Right cardiac atrium (tissue), 5 donors: ENCODE measurements around the gene SH3RF2. TPM values are rescaled to one million over a fixed set of nuclear protein-coding genes. Genes with fewer than 3 reads are reported as not detected.

Experiments used
- ATAC-seq, 2 donors: fragments of 200-7000 bp; cut with Tn5 transposase; one replicate each; pipeline versions ENCODE4 v1.8.0 to v1.9.1; 2020; ENCODE audit warnings: moderate library complexity in 2 of 2, mild to moderate bottlenecking in 1 of 2
- DNase-seq, 3 donors: peaks; one replicate each; pipeline ENCODE4 v3.0.0-alpha.2; 2020
- H3K27ac ChIP-seq: one replicate; pipeline ENCODE4 v1.5.1; 2013; ENCODE audit warnings: mild to moderate bottlenecking, low read length, control low read depth, moderate library complexity
- H3K27me3 ChIP-seq: one replicate; pipeline ENCODE4 v1.6.1; 2013; ENCODE audit not compliant: control insufficient read depth, insufficient read depth
- H3K4me1 ChIP-seq: one replicate; pipeline ENCODE4 v1.6.1; 2013; ENCODE audit warnings: low read length; ENCODE audit not compliant: control insufficient read depth, insufficient read depth
- H3K4me3 ChIP-seq: one replicate; pipeline ENCODE4 v1.5.1; 2013; ENCODE audit warnings: low read length, control low read depth
- H3K9me3 ChIP-seq: one replicate; pipeline ENCODE4 v1.6.1; 2013; ENCODE audit warnings: low read length; ENCODE audit not compliant: control insufficient read depth
- WGBS: extraction: QIAGEN DNeasy Blood & Tissue Kit; methylation state at CpG from one replicate; pipeline ENCODE4 v1.1.7; 2013; 5-methylcytosine and 5-hydroxymethylcytosine counted together
- intact Hi-C, 4 donors: fragments of 100-400 bp; cut with DNase I; formaldehyde crosslinking; loops; one replicate each; pipeline versions ENCODE4 v1.11.0 to v1.14.0; 2022 to 2023
- polyA plus RNA-seq: library from polyadenylated mRNA; stranded (reverse); fragments of 200-250 nt; gene quantifications from one replicate; pipeline ENCODE4 v1.2.3, GENCODE V29; 2013
- total RNA-seq, 4 donors: library from RNA; stranded (reverse); fragmentation: NEBNext Ultra II Directional; extraction: Animal tissue kit (Norgen Biotek cat#: 25700); gene quantifications; one replicate each; pipeline ENCODE4 v1.2.1, GENCODE V29; 2021
- donor health status: healthy with polysubstance abuse.
- donor health status: DM: no; HTN: yes; CAD: no.
- donor health status: DM: no; HTN: no; CAD: no.
- donor health status: DM: no; HTN: yes; CAD: no; lungs with severe emphysema.
- donor health status: DM: yes; HTN: yes; CAD: no.

SH3RF2 gene
- total and polyA plus RNA-seq, 5 donors: 84.0 to 354 (median 151) TPM

GRCh38 chr5:145906401-145906800, 30.0 kb upstream of the SH3RF2 start:
- no peaks in the 10 kb centered on the region for H3K9me3 ChIP-seq
- intact Hi-C loops: no loop called here
- no peaks in the 10 kb centered on the region for H3K4me1 ChIP-seq
- no peak overlapping the region for H3K27ac ChIP-seq
- 69% methylated on average over 1 of the region's 1 CpG for WGBS
- DNase-seq (no peak), ATAC-seq (no peak)
- no peaks in the 10 kb centered on the region for H3K27me3 ChIP-seq
- H3K4me3 ChIP-seq: no peak overlapping the region

- no peak overlapping the region for H3K27ac ChIP-seq
- intact Hi-C loops: no loop called here
- no peak for ATAC-seq
- no peak overlapping the region for H3K4me3 ChIP-seq
- H3K4me1 ChIP-seq: no peaks in the 10 kb centered on the region
- 61% methylated on average over 3 of the region's 3 CpGs for WGBS
- H3K27me3 ChIP-seq: no peaks in the 10 kb centered on the region
- no peaks in the 10 kb centered on the region for H3K9me3 ChIP-seq
- no peak for DNase-seq
These were observed 28.0 kb upstream of the SH3RF2 start for GRCh38 chr5:145908206-145908960.

- Histone ChIP-seq H3K27ac (no peak overlapping the region), H3K4me3 (no peak overlapping the region), H3K27me3 (no peaks in the 10 kb centered on the region), H3K4me1 (no peaks in the 10 kb centered on the region), H3K9me3 (no peaks in the 10 kb centered on the region)
- intact Hi-C loops: no loop called here
- 73% methylated on average over 6 of the region's 6 CpGs for WGBS
- no peak for ATAC-seq
- no peak for DNase-seq
These were observed 25.2 kb upstream of the SH3RF2 start for GRCh38 chr5:145911164-145911563.

GRCh38 chr5:145912019-145912418, 24.4 kb upstream of the SH3RF2 start:
- Histone ChIP-seq H3K27me3 (no peaks in the 10 kb centered on the region), H3K27ac (no peak overlapping the region), H3K4me3 (no peak overlapping the region), H3K9me3 (no peaks in the 10 kb centered on the region), H3K4me1 (no peaks in the 10 kb centered on the region)
- ATAC-seq (no peak), DNase-seq (no peak)
- 81% methylated on average over 3 of the region's 3 CpGs for WGBS
- intact Hi-C loops: no loop called here

GRCh38 chr5:145912594-145912993, 23.8 kb upstream of the SH3RF2 start:
- no peak overlapping the region for H3K4me3 ChIP-seq
- intact Hi-C loops: no loop called here
- WGBS: 87% methylated on average over 5 of the region's 5 CpGs
- H3K27ac ChIP-seq: no peak overlapping the region
- DNase-seq (no peak), ATAC-seq (no peak)
- no peaks in the 10 kb centered on the region for H3K27me3 ChIP-seq
- H3K9me3 ChIP-seq: no peaks in the 10 kb centered on the region
- H3K4me1 ChIP-seq: no peaks in the 10 kb centered on the region

- Histone ChIP-seq H3K4me3 (no peak overlapping the region), H3K4me1 (no peaks in the 10 kb centered on the region), H3K27me3 (no peaks in the 10 kb centered on the region), H3K27ac (no peak overlapping the region), H3K9me3 (no peaks in the 10 kb centered on the region)
- intact Hi-C loops: no loop called here
- WGBS: 90% methylated on average over 7 of the region's 7 CpGs
- ATAC-seq (no peak), DNase-seq (no peak)
These were observed 22.7 kb upstream of the SH3RF2 start for GRCh38 chr5:145913701-145914100.

- ATAC-seq (no peak), DNase-seq (no peak)
- intact Hi-C loops: no loop called here
- no peaks in the 10 kb centered on the region for H3K4me1 ChIP-seq
- H3K27ac ChIP-seq: no peak overlapping the region
- WGBS: 72% methylated on average over 7 of the region's 7 CpGs
- no peaks in the 10 kb centered on the region for H3K9me3 ChIP-seq
- H3K27me3 ChIP-seq: no peaks in the 10 kb centered on the region
- no peak overlapping the region for H3K4me3 ChIP-seq
These were observed 20.3 kb upstream of the SH3RF2 start for GRCh38 chr5:145915970-145916638.

- H3K9me3 ChIP-seq: no peaks in the 10 kb centered on the region
- no peaks in the 10 kb centered on the region for H3K4me1 ChIP-seq
- H3K4me3 ChIP-seq: no peak overlapping the region
- no peak overlapping the region for H3K27ac ChIP-seq
- DNase-seq (no peak), ATAC-seq (peak; percentile 67 to 71)
- intact Hi-C loops: no loop called here
- H3K27me3 ChIP-seq: no peaks in the 10 kb centered on the region
These were observed 19.1 kb upstream of the SH3RF2 start for GRCh38 chr5:145917288-145917687.

- no peaks in the 10 kb centered on the region for H3K9me3 ChIP-seq
- DNase-seq (no peak), ATAC-seq (no peak)
- H3K4me3 ChIP-seq: no peak overlapping the region
- no peaks in the 10 kb centered on the region for H3K27me3 ChIP-seq
- WGBS: 89% methylated on average over 2 of the region's 2 CpGs
- no peak overlapping the region for H3K27ac ChIP-seq
- intact Hi-C loops: no loop called here
- no peaks in the 10 kb centered on the region for H3K4me1 ChIP-seq
These were observed 18.0 kb upstream of the SH3RF2 start for GRCh38 chr5:145918397-145918796.

- ATAC-seq (no peak), DNase-seq (no peak)
- Histone ChIP-seq H3K27me3 (no peaks in the 10 kb centered on the region), H3K4me1 (no peaks in the 10 kb centered on the region), H3K9me3 (no peaks in the 10 kb centered on the region), H3K27ac (no peak overlapping the region), H3K4me3 (no peak overlapping the region)
- intact Hi-C loops: no loop called here
- 76% methylated on average over 6 of the region's 6 CpGs for WGBS
These were observed 17.0 kb upstream of the SH3RF2 start for GRCh38 chr5:145919413-145919812.

GRCh38 chr5:145920542-145921210, 15.7 kb upstream of the SH3RF2 start:
- intact Hi-C loops: no loop called here
- no peak for DNase-seq
- no peaks in the 10 kb centered on the region for H3K27me3 ChIP-seq
- WGBS: 72% methylated on average over 1 of the region's 1 CpG
- H3K27ac ChIP-seq: no peak overlapping the region
- ATAC-seq: no peak
- no peaks in the 10 kb centered on the region for H3K9me3 ChIP-seq
- no peaks in the 10 kb centered on the region for H3K4me1 ChIP-seq
- H3K4me3 ChIP-seq: no peak overlapping the region
